IMR-90 (cell line): ENCODE measurements around the gene C2CD4C. TPM values are rescaled to one million over a fixed set of nuclear protein-coding genes. Genes with fewer than 3 reads are reported as not detected.

ENCODE experiments used
- ATAC-seq: fragments of 200-7000 bp; cut with Tn5 transposase; 2 replicates; pipeline ENCODE4 v1.9.1; 2020; ENCODE audit warnings: low read depth, mild to moderate bottlenecking, moderate library complexity
- BruUV-seq: library from RNA; stranded (reverse); fragments of 400-500 nt; replicated peaks from 2 replicates; lab custom pipeline; 2021; lab: Mats Ljungman, UMichigan
- CTCF ChIA-PET: fragments of 300-600 bp; formaldehyde crosslinking; extraction: SDS; loops from one replicate; lab custom pipeline; 2021; ENCODE audit warnings: antibody characterized with exemption; lab: Yijun Ruan, JAX
- POLR2A ChIA-PET: fragments of 300-600 bp; sonication (Branson Sonifier 250); formaldehyde crosslinking; loops from one replicate; lab custom pipeline; 2022; ENCODE audit warnings: antibody characterized with exemption; ENCODE audit not compliant: unreplicated experiment; lab: Charles Lee
- DNase-seq: peaks from one replicate; pipeline ENCODE4 v3.0.0; 2013
- H2AFZ ChIP-seq: replicated peaks from 2 replicates; pipeline ENCODE3; 2013; ENCODE audit warnings: low read length, mild to moderate bottlenecking; ENCODE audit not compliant: poor library complexity
- H2AK5ac ChIP-seq: 2 replicates; pipeline ENCODE4 v1.6.1; 2013; ENCODE audit warnings: low read depth, low read length, inconsistent platforms
- H2AK9ac ChIP-seq: replicated peaks from 2 replicates; pipeline ENCODE3; 2013; ENCODE audit warnings: mild to moderate bottlenecking, low read depth, low read length, moderate library complexity; ENCODE audit not compliant: poor library complexity
- H2BK120ac ChIP-seq: 2 replicates; pipeline ENCODE4 v1.6.1; 2013; ENCODE audit warnings: low read depth, low read length, inconsistent platforms
- H2BK15ac ChIP-seq: 3 replicates; pipeline ENCODE4 v1.6.1; 2013; ENCODE audit warnings: low read depth, low read length, inconsistent platforms
- H2BK20ac ChIP-seq: 2 replicates; pipeline ENCODE4 v1.6.1; 2013; ENCODE audit warnings: low read depth, mild to moderate bottlenecking, inconsistent platforms, low read length, moderate library complexity
- H2BK5ac ChIP-seq: 2 replicates; pipeline ENCODE4 v1.6.1; 2013; ENCODE audit warnings: mild to moderate bottlenecking, low read depth, low read length, inconsistent platforms; ENCODE audit not compliant: poor library complexity, severe bottlenecking
- H3K14ac ChIP-seq: replicated peaks from 2 replicates; pipeline ENCODE4 v1.6.1; 2013; ENCODE audit warnings: low read depth, low read length, inconsistent platforms
- H3K18ac ChIP-seq: 2 replicates; pipeline ENCODE4 v1.6.1; 2013; ENCODE audit warnings: low read depth, low read length, control low read depth
- H3K23ac ChIP-seq: 2 replicates; pipeline ENCODE4 v1.6.1; 2013; ENCODE audit warnings: low read depth, low read length, inconsistent platforms
- H3K27ac ChIP-seq: 2 replicates; pipeline ENCODE4 v1.5.1; 2013; ENCODE audit warnings: mild to moderate bottlenecking, control low read depth, low read length; ENCODE audit not compliant: insufficient read depth
- H3K27me3 ChIP-seq: 2 replicates; pipeline ENCODE4 v1.6.1; 2013; ENCODE audit warnings: low read length; ENCODE audit not compliant: control insufficient read depth, insufficient read depth
- H3K36me3 ChIP-seq: 2 replicates; pipeline ENCODE4 v1.6.1; 2013; ENCODE audit warnings: low read length, mixed read lengths; ENCODE audit not compliant: control insufficient read depth, insufficient read depth
- H3K4ac ChIP-seq: 2 replicates; pipeline ENCODE4 v1.6.1; 2013; ENCODE audit warnings: low read depth, low read length, inconsistent platforms
- H3K4me1 ChIP-seq: 2 replicates; pipeline ENCODE4 v1.6.1; 2013; ENCODE audit warnings: low read length, mixed read lengths; ENCODE audit not compliant: control insufficient read depth, insufficient read depth
- H3K4me2 ChIP-seq: 2 replicates; pipeline ENCODE4 v1.6.1; 2013; ENCODE audit warnings: low read depth, mild to moderate bottlenecking, control low read depth, low read length, moderate library complexity
- H3K4me3 ChIP-seq: 2 replicates; pipeline ENCODE4 v1.5.1; 2013; ENCODE audit warnings: low read depth, mild to moderate bottlenecking, control low read depth, low read length, moderate library complexity; ENCODE audit not compliant: insufficient read depth
- H3K56ac ChIP-seq: 2 replicates; pipeline ENCODE4 v1.6.1; 2013; ENCODE audit warnings: low read length, inconsistent platforms; ENCODE audit not compliant: insufficient read depth; ENCODE audit errors: extremely low read depth
- H3K79me1 ChIP-seq, 2 experiments: 2 replicates each; pipeline ENCODE4 v1.6.1; 2013; ENCODE audit warnings: low read length in 2 of 2, inconsistent platforms in 1 of 2, low read depth in 1 of 2
- H3K9ac ChIP-seq: 2 replicates; pipeline ENCODE4 v1.6.1; 2013; ENCODE audit warnings: low read depth, low read length, control low read depth
- H3K9me1 ChIP-seq: 2 replicates; pipeline ENCODE4 v1.6.1; 2013; ENCODE audit warnings: low read length, inconsistent platforms; ENCODE audit not compliant: insufficient read depth
- H3K9me3 ChIP-seq: 2 replicates; pipeline ENCODE4 v1.6.1; 2013; ENCODE audit warnings: low read length; ENCODE audit not compliant: control insufficient read depth, insufficient read depth
- H4K20me1 ChIP-seq: 2 replicates; pipeline ENCODE4 v1.6.1; 2013; ENCODE audit warnings: low read length, inconsistent platforms; ENCODE audit not compliant: insufficient read depth
- H4K5ac ChIP-seq: 2 replicates; pipeline ENCODE4 v1.6.1; 2013; ENCODE audit warnings: mild to moderate bottlenecking, low read depth, low read length, control low read depth
- H4K8ac ChIP-seq, 2 experiments: 2 replicates each; pipeline ENCODE4 v1.6.1; 2013; ENCODE audit warnings: low read depth in 2 of 2, low read length in 2 of 2, control low read depth in 1 of 2, inconsistent platforms in 1 of 2
- H4K91ac ChIP-seq: 2 replicates; pipeline ENCODE4 v1.6.1; 2013; ENCODE audit warnings: low read depth, low read length, inconsistent platforms; ENCODE audit not compliant: insufficient read depth
- NFE2L2 ChIP-seq: fragments of 150-350 bp; IDR thresholded peaks from 2 replicates; pipeline ENCODE4 v1.6.1; 2016; ENCODE audit warnings: low read depth, mild to moderate bottlenecking, low read length
- SMC3 ChIP-seq: fragments of 150-350 bp; IDR thresholded peaks from 2 replicates; pipeline ENCODE4 v1.6.1; 2016; ENCODE audit warnings: low read depth, mild to moderate bottlenecking, antibody characterized with exemption, low read length, moderate library complexity
- WGBS, 2 experiments: methylation state at CpG; one replicate each; pipeline versions ENCODE4 v1.1.5 to v1.1.7; 2013; ENCODE audit warnings: missing lambda C conversion rate in 2 of 2; ENCODE audit not compliant: insufficient read length in 1 of 2; ENCODE audit errors: extremely low coverage in 2 of 2; 5-methylcytosine and 5-hydroxymethylcytosine counted together
- dilution Hi-C: fragments of 300-500 bp; cut with HindIII; formaldehyde crosslinking; loops from one replicate; pipeline ENCODE4 v1.14.3; 2018; ENCODE audit warnings: low sequenced_read_pairs; ENCODE audit not compliant: unreplicated experiment
- in situ Hi-C: fragments of 300-500 bp; cut with MboI; formaldehyde crosslinking; loops from 3 replicates; pipeline ENCODE4 v1.14.3; 2019; ENCODE audit warnings: low sequenced_read_pairs, inconsistent platforms, mixed read lengths
- intact Hi-C: fragments of 100-400 bp; cut with micrococcal nuclease; formaldehyde crosslinking; loops from 2 replicates; pipeline ENCODE4 v1.10.0; 2022
- polyA plus RNA-seq, 3 experiments: library from polyadenylated mRNA; depleted of rRNA; stranded (reverse); fragments of >200 nt; gene quantifications; 2 replicates each; pipeline ENCODE4 v1.2.3, GENCODE V29; 2012; ENCODE audit warnings: low replicate concordance in 1 of 3
- total RNA-seq: library from RNA; depleted of rRNA; stranded (reverse); fragments of >200 nt; gene quantifications from 2 replicates; pipeline ENCODE4 v1.2.3, GENCODE V29; 2012

The C2CD4C gene
- total and polyA plus RNA-seq, 2 of the 4 experiments (the other 2 are of a cell fraction): under 0.01 to 0.07 TPM

GRCh38 chr19:416416-416815, 7.5 kb upstream of the C2CD4C start:
- H4K20me1 ChIP-seq: no peaks in the 10 kb centered on the region
- no peak overlapping the region for H2AK5ac ChIP-seq
- no peaks in the 10 kb centered on the region for H3K9me3 ChIP-seq
- H3K23ac ChIP-seq: no peak overlapping the region
- no peak overlapping the region for H2AFZ ChIP-seq
- H3K79me1 ChIP-seq: no peaks in the 10 kb centered on the region
- no peak overlapping the region for H2BK20ac ChIP-seq
- DNase-seq (no peak), ATAC-seq (no peak)
- H3K27ac ChIP-seq: no peak overlapping the region
- no peak overlapping the region for H2BK15ac ChIP-seq
- H3K9ac ChIP-seq: no peak overlapping the region
- no peak overlapping the region for H2BK5ac ChIP-seq
- no peak overlapping the region for H2AK9ac ChIP-seq
- no peak overlapping the region for H3K4me2 ChIP-seq
- no peaks in the 10 kb centered on the region for H3K36me3 ChIP-seq
- TF ChIP-seq NFE2L2 (no peak), SMC3 (no peak)
- no peak overlapping the region for H3K4me3 ChIP-seq
- peaks cover 30% of the 10 kb centered on the region for H3K27me3 ChIP-seq
- H3K9me1 ChIP-seq: no peaks in the 10 kb centered on the region
- H4K8ac ChIP-seq: no peak overlapping the region
- ChIA-PET POLR2A (no interaction called here), CTCF (no interaction called here)
- 60% methylated on average over 4 of the region's 14 CpGs; no CpG with 5 or more reads in 1 of the 2 experiments for WGBS, 2 experiments
- no peak overlapping the region for H3K14ac ChIP-seq
- no peak overlapping the region for H3K18ac ChIP-seq
- no peak overlapping the region for H4K91ac ChIP-seq
- intact Hi-C loops (no loop called here), in situ Hi-C loops (no loop called here), dilution Hi-C loops (no loop called here)
- H4K5ac ChIP-seq: no peak overlapping the region
- H2BK120ac ChIP-seq: no peak overlapping the region
- no peaks in the 10 kb centered on the region for H3K4me1 ChIP-seq
- H3K56ac ChIP-seq: no peak overlapping the region
- BruUV-seq: no TSS peak
- H3K4ac ChIP-seq: no peak overlapping the region
